Activated naive CD4-positive, alpha-beta T cell treated with anti-CD3 and anti-CD28 coated beads for 36 hours (primary cell): ENCODE data around the gene PPP1R1B. TPM values are rescaled to one million over a fixed set of nuclear protein-coding genes. Genes with fewer than 3 reads are reported as not detected.

ENCODE experiments used
- CTCF ChIA-PET: fragments of 350-600 bp; sonication (Branson Sonifier 250); formaldehyde crosslinking; loops from one replicate; lab custom pipeline; 2021; ENCODE audit warnings: antibody characterized with exemption; lab: Charles Lee
- DNase-seq: peaks from one replicate; pipeline ENCODE4 v3.0.0-alpha.2; 2020
- H3K27ac Mint-ChIP-seq: one replicate; pipeline ENCODE4 v1.8.0; 2021; ENCODE audit warnings: mild to moderate bottlenecking, mixed read lengths
- H3K27me3 Mint-ChIP-seq: one replicate; pipeline ENCODE4 v1.8.0; 2021; ENCODE audit warnings: low read depth, mixed read lengths
- H3K36me3 Mint-ChIP-seq: one replicate; pipeline ENCODE4 v1.8.0; 2021; ENCODE audit warnings: low read depth, mixed read lengths
- H3K4me1 Mint-ChIP-seq: one replicate; pipeline ENCODE4 v1.8.0; 2021; ENCODE audit warnings: low read depth, mixed read lengths
- H3K4me3 Mint-ChIP-seq: one replicate; pipeline ENCODE4 v1.8.0; 2021; ENCODE audit warnings: mild to moderate bottlenecking, moderate library complexity, mixed read lengths
- H3K9me3 Mint-ChIP-seq: one replicate; pipeline ENCODE4 v1.8.0; 2021; ENCODE audit warnings: mixed read lengths
- intact Hi-C: fragments of 100-400 bp; cut with micrococcal nuclease; formaldehyde crosslinking; loops from one replicate; pipeline ENCODE4 v1.15.1; 2023
- total RNA-seq, 2 experiments: library from RNA; stranded (reverse); gene quantifications; one replicate each; pipeline ENCODE4 v1.2.3, GENCODE V29; 2021

The PPP1R1B gene
- total RNA-seq, 2 experiments from 2014 or later, result 0.14 TPM; not detected in 1

DNA sequence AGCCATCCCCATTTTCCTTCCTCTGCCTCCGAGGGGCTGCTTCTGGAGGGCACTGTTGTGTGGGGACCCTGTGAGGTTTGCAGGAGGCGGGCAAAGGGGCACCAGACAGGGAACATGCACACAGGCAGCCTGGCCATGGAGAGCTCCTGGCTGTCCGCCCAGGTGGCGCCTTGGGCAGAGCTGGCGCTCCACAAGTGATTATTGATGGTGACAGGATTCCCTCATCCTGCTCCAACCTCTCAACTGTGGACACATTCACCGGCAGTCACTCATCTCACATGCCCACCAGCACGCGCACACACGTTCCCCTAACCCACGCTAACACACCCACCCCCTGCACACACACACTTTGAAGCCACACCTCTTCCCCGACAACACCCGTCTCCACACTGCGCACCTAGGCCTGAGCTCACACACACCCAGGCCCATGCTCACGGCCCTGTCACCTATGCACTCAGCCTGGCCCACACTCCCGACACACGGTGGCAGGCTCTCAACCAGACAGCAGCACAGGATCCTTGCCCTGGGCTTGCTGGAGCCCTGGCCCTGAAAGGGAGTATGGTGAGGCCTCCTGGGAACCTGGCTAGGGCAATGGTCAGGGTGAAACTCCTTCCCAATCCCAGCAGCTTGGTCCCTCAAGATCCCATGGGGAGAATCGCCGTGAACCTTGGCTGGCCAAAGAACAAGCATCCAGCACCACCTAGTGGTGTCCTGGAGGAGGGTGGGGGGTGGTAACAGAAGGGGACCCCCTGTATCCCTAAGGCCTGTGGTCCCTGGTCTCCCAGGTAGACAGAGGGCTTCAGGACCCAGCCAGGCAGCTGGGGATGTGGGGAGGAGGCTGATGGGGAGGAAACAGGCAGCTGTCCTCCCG is 45.1 kb downstream of the PPP1R1B start:
- intact Hi-C loops, result no loop called here
- no peak overlapping the region for H3K27ac Mint-ChIP-seq
- peaks cover 21% of the 10 kb centered on the region for H3K4me1 Mint-ChIP-seq
- no peak for DNase-seq
- no peaks in the 10 kb centered on the region for H3K9me3 Mint-ChIP-seq
- H3K36me3 Mint-ChIP-seq, result no peaks in the 10 kb centered on the region
- H3K4me3 Mint-ChIP-seq, result no peak overlapping the region
- peaks cover 10% of the 10 kb centered on the region for H3K27me3 Mint-ChIP-seq
- CTCF ChIA-PET, result interaction anchor here (0.8 to 5.7 kb wide), 6 partner anchors 12 to 156 kb away, joined by 3 to 63 read pairs (median 4); no protein-coding TSS in a partner anchor

GRCh38 chr17:39672522-39673334 is 46.0 kb downstream of the PPP1R1B start:
- intact Hi-C loops, result no loop called here
- CTCF ChIA-PET, result interaction anchor here (0.8 to 5.7 kb wide), 4 partner anchors 18 to 155 kb away, joined by 3 to 63 read pairs (median 11); no protein-coding TSS in a partner anchor
- DNase-seq, result no peak

GRCh38 chr17:39673335-39674081 is 46.8 kb downstream of the PPP1R1B start:
- CTCF ChIA-PET, result interaction anchor here (5.7 kb wide), 1 partner anchor 52 kb away, joined by 63 read pairs; no protein-coding TSS in a partner anchor
- DNase-seq, result no peak
- Mint-ChIP-seq H3K9me3 (no peaks in the 10 kb centered on the region), H3K36me3 (no peaks in the 10 kb centered on the region), H3K27ac (no peak overlapping the region), H3K4me1 (peaks cover 32% of the 10 kb centered on the region), H3K4me3 (no peak overlapping the region), H3K27me3 (peaks cover 6% of the 10 kb centered on the region)
- intact Hi-C loops, result no loop called here

More at GRCh38 chr17:39672522-39673334, 46.0 kb downstream of the PPP1R1B start:
- Mint-ChIP-seq H3K4me1 (peaks cover 25% of the 10 kb centered on the region), H3K36me3 (no peaks in the 10 kb centered on the region), H3K27me3 (peaks cover 8% of the 10 kb centered on the region), H3K27ac (no peak overlapping the region), H3K4me3 (no peak overlapping the region), H3K9me3 (no peaks in the 10 kb centered on the region)

GRCh38 chr17:39674179-39674578 is 47.4 kb downstream of the PPP1R1B start:
- peaks cover 3% of the 10 kb centered on the region for H3K27me3 Mint-ChIP-seq
- H3K4me1 Mint-ChIP-seq, result peaks cover 35% of the 10 kb centered on the region
- intact Hi-C loops, result no loop called here
- H3K36me3 Mint-ChIP-seq, result peaks cover 3% of the 10 kb centered on the region
- no peak overlapping the region for H3K27ac Mint-ChIP-seq
- no peaks in the 10 kb centered on the region for H3K9me3 Mint-ChIP-seq
- DNase-seq, result no peak
- CTCF ChIA-PET, result no interaction called here
- H3K4me3 Mint-ChIP-seq, result no peak overlapping the region

DNA sequence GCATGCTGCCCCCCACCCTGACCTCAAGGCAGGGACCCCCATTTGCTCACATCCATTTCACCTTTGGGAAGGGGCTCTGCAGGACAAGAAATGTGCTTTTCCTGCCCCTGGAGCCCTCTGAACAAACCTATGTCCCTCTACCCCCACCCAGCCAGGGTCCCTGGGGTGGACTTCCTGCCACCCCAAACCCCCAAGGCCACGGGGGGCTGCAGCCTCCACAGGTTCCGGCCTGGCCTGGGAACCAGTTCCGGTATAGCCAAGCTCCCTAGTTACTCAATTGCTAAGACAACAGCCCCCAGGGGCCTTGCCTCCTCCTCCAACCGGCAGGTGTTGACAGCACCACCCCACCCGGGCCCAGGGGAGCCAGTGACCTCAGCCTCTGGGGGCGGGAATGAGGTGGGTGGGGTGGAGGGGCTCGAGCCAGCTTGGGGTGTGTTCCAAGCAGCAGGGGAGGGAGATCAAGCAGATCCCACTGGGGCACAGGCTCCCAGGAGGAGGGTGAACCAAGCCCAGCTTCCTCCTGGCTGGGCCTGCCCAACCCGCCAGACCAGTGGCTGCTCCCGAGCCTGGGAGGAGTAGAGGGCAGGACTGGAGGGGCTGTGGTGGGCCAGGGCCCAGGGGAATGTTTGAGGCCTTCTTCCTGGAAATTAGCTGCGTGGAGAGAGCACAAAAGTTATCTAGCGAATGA is 48.1 kb downstream of the PPP1R1B start:
- H3K4me1 Mint-ChIP-seq, result peaks cover 42% of the 10 kb centered on the region
- no peaks in the 10 kb centered on the region for H3K9me3 Mint-ChIP-seq
- no peak for DNase-seq
- CTCF ChIA-PET, result interaction anchor here (1.0 to 1.1 kb wide), 2 partner anchors 54 to 256 kb away, joined by 3 to 4 read pairs; no protein-coding TSS in a partner anchor
- H3K27ac Mint-ChIP-seq, result no peak overlapping the region
- H3K27me3 Mint-ChIP-seq, result peaks cover 2% of the 10 kb centered on the region
- intact Hi-C loops, result no loop called here
- H3K4me3 Mint-ChIP-seq, result no peak overlapping the region
- peaks cover 3% of the 10 kb centered on the region for H3K36me3 Mint-ChIP-seq

DNA sequence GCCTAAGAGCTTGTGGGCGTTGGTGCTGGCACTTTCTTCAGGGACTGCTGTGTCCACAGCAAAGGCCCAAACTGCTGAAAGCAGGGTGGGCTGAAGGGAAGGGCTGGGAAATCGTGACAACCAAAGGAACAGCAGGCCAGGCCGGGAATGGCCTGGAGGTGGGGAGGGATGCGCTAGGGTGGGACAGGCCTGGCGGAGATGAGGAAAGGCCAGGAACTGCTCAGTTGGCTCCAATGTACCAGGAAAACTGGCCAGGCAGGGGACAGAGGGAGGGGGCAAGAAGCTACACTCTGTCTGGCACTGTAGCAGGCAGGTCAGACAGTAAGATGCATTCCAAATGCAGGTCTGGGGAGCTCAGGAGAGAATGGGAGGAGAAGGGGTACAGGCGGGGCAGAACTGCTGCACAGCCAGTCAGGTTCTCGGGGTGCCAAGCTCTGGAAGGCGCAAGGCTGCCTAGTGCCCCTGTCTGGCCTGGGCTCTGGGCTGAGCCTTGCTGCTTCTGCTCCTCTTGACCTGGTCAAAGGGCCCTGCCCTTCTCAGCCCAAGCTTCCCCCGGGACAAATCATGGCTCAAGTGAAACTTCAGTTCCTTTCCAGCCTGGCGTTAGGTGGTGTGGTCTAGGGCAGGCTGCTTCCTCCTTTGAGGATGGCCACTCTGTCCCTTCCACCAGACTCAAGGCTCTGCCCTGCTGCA is 48.8 kb downstream of the PPP1R1B start:
- Mint-ChIP-seq H3K27me3 (peaks cover 2% of the 10 kb centered on the region), H3K4me1 (peaks cover 49% of the 10 kb centered on the region)
- CTCF ChIA-PET, result interaction anchor here (1.0 to 1.1 kb wide), 3 partner anchors 21 to 256 kb away, joined by 3 to 6 read pairs (median 4); no protein-coding TSS in a partner anchor

GRCh38 chr17:39676198-39676819 is 49.6 kb downstream of the PPP1R1B start:
- CTCF ChIA-PET, result interaction anchor here (0.8 to 1.1 kb wide), 2 partner anchors 22 to 54 kb away, joined by 3 to 6 read pairs; no protein-coding TSS in a partner anchor

More for the DNA sequence above, 48.8 kb downstream of the PPP1R1B start:
- Mint-ChIP-seq H3K27ac (no peak overlapping the region), H3K4me3 (no peak overlapping the region), H3K9me3 (no peaks in the 10 kb centered on the region), H3K36me3 (peaks cover 3% of the 10 kb centered on the region)
- intact Hi-C loops, result no loop called here
- no peak for DNase-seq

DNA sequence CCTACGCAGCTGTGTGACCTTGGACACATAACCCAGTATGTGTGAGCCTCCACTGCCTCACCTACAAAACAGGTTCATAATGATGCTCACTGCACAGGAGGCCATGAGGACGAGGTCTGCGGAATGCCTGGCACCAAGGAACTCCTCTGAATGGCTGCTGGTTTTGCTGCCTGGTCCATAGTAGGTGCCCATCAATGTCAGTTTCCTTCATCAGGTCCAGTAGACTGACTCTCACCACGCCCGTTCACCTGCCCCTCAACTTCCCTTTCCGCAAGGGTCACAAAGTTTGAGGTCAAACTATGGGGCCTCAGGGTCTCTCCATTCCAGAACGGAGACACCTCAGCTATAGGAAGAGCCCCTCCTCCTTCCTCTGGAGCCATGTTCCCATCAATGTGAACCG is 50.3 kb downstream of the PPP1R1B start:
- Mint-ChIP-seq H3K4me1 (peaks cover 54% of the 10 kb centered on the region), H3K4me3 (no peak overlapping the region), H3K27ac (peak overlapping the region; percentile 9), H3K36me3 (peaks cover 3% of the 10 kb centered on the region), H3K27me3 (no peaks in the 10 kb centered on the region), H3K9me3 (no peaks in the 10 kb centered on the region)
- intact Hi-C loops, result no loop called here
- no peak for DNase-seq
- CTCF ChIA-PET, result interaction anchor here (0.7 to 1.5 kb wide), 3 partner anchors 9 to 185 kb away, joined by 3 to 4 read pairs (median 3); partner anchors contain the start of gene PNMT

More at GRCh38 chr17:39676198-39676819, 49.6 kb downstream of the PPP1R1B start:
- DNase-seq, result peak; percentile 41
- H3K36me3 Mint-ChIP-seq, result peaks cover 3% of the 10 kb centered on the region
- intact Hi-C loops, result no loop called here
- no peaks in the 10 kb centered on the region for H3K9me3 Mint-ChIP-seq
- no peak overlapping the region for H3K4me3 Mint-ChIP-seq
- no peak overlapping the region for H3K27ac Mint-ChIP-seq
- peaks cover 2% of the 10 kb centered on the region for H3K27me3 Mint-ChIP-seq
- peaks cover 56% of the 10 kb centered on the region for H3K4me1 Mint-ChIP-seq

DNA sequence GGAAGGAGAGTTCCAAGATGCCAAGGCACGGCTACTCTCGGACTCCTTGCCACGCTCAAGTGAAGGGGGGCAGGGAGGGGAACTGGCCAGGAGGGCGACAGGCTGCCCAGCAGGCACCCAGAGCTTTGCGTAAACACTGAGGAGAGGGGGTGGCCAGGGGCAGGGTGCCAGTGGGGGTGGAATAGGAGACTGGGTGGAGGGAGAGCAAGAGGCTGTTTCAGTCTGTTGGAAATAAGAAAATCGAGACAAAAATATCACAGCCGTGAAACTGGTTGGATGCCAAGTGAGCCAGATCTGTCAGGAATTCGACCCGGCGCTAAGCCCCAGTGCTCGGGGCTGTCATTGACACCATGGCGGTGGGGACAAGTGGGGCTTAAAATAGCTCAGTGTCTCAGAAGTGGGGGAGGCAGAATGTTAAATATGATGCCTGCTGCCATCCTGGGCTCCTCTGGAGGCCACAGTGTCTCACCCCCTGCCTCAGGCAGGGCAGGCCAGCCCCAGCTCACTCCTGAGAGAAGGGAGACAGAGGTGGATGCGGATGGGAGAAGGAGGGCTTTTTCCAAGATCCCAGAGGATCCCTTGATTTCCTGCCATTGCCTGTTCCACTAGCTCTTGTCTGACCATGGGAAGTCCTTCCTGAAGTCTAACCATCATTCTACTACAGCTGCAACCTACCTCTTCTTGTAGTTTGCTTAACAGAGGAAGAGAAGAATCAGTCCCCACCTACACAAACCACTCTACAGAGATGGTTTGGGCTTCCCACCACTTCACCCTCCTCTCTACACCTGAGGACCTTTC is 51.0 kb downstream of the PPP1R1B start:
- H3K9me3 Mint-ChIP-seq, result no peaks in the 10 kb centered on the region

More for the DNA sequence above, 51.0 kb downstream of the PPP1R1B start:
- no peaks in the 10 kb centered on the region for H3K27me3 Mint-ChIP-seq
- no peak overlapping the region for H3K4me3 Mint-ChIP-seq
- H3K36me3 Mint-ChIP-seq, result peaks cover 6% of the 10 kb centered on the region
- intact Hi-C loops, result loop anchor here (2.0 kb wide), 1 partner anchor 55 kb away; no protein-coding TSS in a partner anchor
- H3K4me1 Mint-ChIP-seq, result peaks cover 52% of the 10 kb centered on the region
- CTCF ChIA-PET, result interaction anchor here (0.6 to 1.5 kb wide), 4 partner anchors 9 to 185 kb away, joined by 3 to 4 read pairs (median 3); partner anchors contain the start of gene PNMT
- peak overlapping the region; percentile 9 for H3K27ac Mint-ChIP-seq
- no peak for DNase-seq
